ENCODE measurements around the gene BIRC5.
A peak's percentile ranks its signal among the peaks of the same experiment; 100 is the strongest.

Gene BIRC5

DNA sequence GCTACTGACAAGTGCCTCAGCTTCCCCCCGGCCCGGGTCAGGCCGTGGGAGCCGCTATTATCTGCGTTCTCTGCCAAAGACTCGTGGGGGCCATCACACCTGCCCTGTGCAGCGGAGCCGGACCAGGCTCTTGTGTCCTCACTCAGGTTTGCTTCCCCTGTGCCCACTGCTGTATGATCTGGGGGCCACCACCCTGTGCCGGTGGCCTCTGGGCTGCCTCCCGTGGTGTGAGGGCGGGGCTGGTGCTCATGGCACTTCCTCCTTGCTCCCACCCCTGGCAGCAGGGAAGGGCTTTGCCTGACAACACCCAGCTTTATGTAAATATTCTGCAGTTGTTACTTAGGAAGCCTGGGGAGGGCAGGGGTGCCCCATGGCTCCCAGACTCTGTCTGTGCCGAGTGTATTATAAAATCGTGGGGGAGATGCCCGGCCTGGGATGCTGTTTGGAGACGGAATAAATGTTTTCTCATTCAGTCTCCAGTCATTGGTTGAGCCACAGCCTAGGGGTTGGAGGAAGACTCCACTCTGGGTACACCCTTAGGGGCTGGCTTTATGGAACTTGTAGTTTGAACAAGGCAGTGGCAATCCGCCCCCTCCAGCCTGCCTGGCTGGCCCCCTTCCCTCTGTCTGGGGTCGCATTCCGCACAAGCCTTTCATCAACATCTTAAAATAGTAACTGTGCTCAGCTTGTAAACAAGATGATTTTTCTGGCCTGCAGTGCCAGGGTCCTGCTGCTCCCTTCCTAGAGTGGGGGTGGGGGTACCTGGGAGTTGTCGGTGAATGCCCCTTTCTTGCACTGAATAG lies 41.6 kb upstream of the BIRC5 start:
- H3F3A ChIP-seq (ENCODE audit: control insufficient read depth, insufficient read depth), result peaks cover 23% of the 10 kb centered on the region
- peaks cover 85% of the 10 kb centered on the region for H3K36me3 ChIP-seq (ENCODE audit: control insufficient read depth, low read length)
- H3K4me1 ChIP-seq (ENCODE audit: control insufficient read depth, low read length), result peaks cover 88% of the 10 kb centered on the region
- no peaks in the 10 kb centered on the region for H3K9me2 ChIP-seq (replicated peaks; ENCODE audit: control insufficient read depth, low read length)
- TF ChIP-seq EZH2phosphoT487 (IDR thresholded peaks at IDR 0.05; ENCODE audit: borderline replicate concordance, low read length), result no peak
- TF ChIP-seq, protein P1, sequence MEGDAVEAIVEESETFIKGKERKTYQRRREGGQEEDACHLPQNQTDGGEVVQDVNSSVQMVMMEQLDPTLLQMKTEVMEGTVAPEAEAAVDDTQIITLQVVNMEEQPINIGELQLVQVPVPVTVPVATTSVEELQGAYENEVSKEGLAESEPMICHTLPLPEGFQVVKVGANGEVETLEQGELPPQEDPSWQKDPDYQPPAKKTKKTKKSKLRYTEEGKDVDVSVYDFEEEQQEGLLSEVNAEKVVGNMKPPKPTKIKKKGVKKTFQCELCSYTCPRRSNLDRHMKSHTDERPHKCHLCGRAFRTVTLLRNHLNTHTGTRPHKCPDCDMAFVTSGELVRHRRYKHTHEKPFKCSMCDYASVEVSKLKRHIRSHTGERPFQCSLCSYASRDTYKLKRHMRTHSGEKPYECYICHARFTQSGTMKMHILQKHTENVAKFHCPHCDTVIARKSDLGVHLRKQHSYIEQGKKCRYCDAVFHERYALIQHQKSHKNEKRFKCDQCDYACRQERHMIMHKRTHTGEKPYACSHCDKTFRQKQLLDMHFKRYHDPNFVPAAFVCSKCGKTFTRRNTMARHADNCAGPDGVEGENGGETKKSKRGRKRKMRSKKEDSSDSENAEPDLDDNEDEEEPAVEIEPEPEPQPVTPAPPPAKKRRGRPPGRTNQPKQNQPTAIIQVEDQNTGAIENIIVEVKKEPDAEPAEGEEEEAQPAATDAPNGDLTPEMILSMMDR (IDR thresholded peaks at IDR 0.05; ENCODE audit: low read depth, low read length, poor library complexity, severe bottlenecking), result no peak
- H3K79me2 ChIP-seq (ENCODE audit: control insufficient read depth, low read length), result peaks cover 60% of the 10 kb centered on the region
- H3K4me3 ChIP-seq (ENCODE audit: low read length), result peak overlapping the region; percentile 80
- H3K9me3 ChIP-seq (ENCODE audit: control insufficient read depth, insufficient read depth, low read length), result no peaks in the 10 kb centered on the region
- H4K20me1 ChIP-seq (ENCODE audit: control insufficient read depth, insufficient read depth, low read depth, low read length), result peaks cover 19% of the 10 kb centered on the region
- H3K27me3 ChIP-seq (ENCODE audit: control insufficient read depth, low read length), result no peaks in the 10 kb centered on the region
- peak overlapping the region; percentile 94 for H3K4me2 ChIP-seq (ENCODE audit: low read length)
- H3K27ac ChIP-seq (ENCODE audit: low read depth, low read length), result peak overlapping the region; percentile 65

DNA sequence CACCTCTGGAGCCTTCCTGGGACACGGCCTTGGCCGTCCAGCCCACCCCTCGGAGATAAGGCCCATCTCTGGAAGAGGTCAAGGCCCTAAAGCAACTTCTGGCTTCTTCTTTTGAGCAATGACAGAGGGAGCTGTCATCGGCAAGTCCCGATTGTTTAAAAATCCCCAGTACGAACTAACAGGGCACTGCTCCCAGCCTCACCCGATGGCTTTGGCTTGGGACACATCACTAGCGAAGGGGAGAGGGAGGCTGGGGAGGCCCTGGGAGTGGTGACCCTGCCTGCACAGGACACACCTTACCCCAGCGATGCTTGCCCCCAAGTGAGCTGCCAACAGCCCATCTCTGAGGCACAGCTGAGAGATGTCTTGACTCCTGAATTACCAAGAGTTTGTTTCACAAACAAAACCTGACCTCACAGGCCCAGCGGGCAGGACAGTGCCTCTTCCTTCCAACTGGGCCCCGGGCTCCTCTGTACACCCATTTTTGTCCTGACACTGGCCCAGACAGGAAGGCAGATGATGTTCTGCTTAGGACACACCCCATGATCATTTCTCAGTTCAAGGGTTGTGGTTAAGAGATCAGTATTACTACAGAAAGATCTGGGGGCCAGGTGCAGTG lies 40.8 kb upstream of the BIRC5 start:
- H3K9me2 ChIP-seq (replicated peaks; ENCODE audit: control insufficient read depth, low read length), result no peaks in the 10 kb centered on the region
- H3K36me3 ChIP-seq (ENCODE audit: control insufficient read depth, low read length), result peaks cover 89% of the 10 kb centered on the region
- H3F3A ChIP-seq (ENCODE audit: control insufficient read depth, insufficient read depth), result peaks cover 23% of the 10 kb centered on the region
- TF ChIP-seq, protein P1 (IDR thresholded peaks at IDR 0.05; ENCODE audit: low read depth, low read length, poor library complexity, severe bottlenecking), result no peak
- no peak for TF ChIP-seq EZH2phosphoT487 (IDR thresholded peaks at IDR 0.05; ENCODE audit: borderline replicate concordance, low read length)
- H3K9me3 ChIP-seq (ENCODE audit: control insufficient read depth, insufficient read depth, low read length), result no peaks in the 10 kb centered on the region
- no peaks in the 10 kb centered on the region for H3K27me3 ChIP-seq (ENCODE audit: control insufficient read depth, low read length)
- H4K20me1 ChIP-seq (ENCODE audit: control insufficient read depth, insufficient read depth, low read depth, low read length), result peaks cover 19% of the 10 kb centered on the region
- peak overlapping the region; percentile 94 for H3K4me2 ChIP-seq (ENCODE audit: low read length)
- peak overlapping the region; percentile 80 for H3K4me3 ChIP-seq (ENCODE audit: low read length)
- H3K79me2 ChIP-seq (ENCODE audit: control insufficient read depth, low read length), result peaks cover 55% of the 10 kb centered on the region
- H3K27ac ChIP-seq (ENCODE audit: low read depth, low read length), result peak overlapping the region; percentile 65
- H3K4me1 ChIP-seq (ENCODE audit: control insufficient read depth, low read length), result peaks cover 88% of the 10 kb centered on the region

DNA sequence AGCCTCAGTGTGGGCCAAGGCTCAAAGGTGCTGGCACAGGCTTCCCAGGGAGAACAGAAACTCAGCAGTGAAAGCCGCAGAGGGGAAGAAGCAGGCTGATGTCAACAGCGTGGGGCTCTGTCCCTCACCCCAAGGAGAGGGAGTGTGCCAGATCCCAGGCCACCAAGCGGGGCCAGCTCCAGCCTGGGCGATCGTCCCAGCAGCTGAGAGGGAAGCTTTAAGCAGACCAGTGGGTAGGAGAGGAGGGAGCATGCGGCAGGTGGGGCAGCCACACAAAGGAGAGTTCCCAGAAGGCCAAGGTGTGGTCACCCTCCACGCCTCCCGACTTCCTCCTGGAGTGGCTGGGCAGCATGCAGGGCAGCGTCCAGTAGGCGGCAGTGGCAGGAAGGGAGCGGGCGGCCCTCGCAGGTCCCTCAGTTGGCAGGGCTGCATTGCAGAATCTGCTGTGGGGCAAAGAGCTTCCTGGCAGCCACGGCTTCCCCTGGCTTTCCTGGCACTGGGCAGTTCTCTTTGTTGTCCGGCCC lies 39.6 kb upstream of the BIRC5 start:
- Histone ChIP-seq H3K9me3 (ENCODE audit: control insufficient read depth, insufficient read depth, low read length) (no peaks in the 10 kb centered on the region), H3K9me2 (replicated peaks; ENCODE audit: control insufficient read depth, low read length) (no peaks in the 10 kb centered on the region), H3K27ac (ENCODE audit: low read depth, low read length) (peak overlapping the region; percentile 65), H3K79me2 (ENCODE audit: control insufficient read depth, low read length) (peaks cover 43% of the 10 kb centered on the region), H3K4me2 (ENCODE audit: low read length) (peak overlapping the region; percentile 94), H3K27me3 (ENCODE audit: control insufficient read depth, low read length) (no peaks in the 10 kb centered on the region), H3K4me3 (ENCODE audit: low read length) (peak overlapping the region; percentile 37), H4K20me1 (ENCODE audit: control insufficient read depth, insufficient read depth, low read depth, low read length) (peaks cover 15% of the 10 kb centered on the region), H3F3A (ENCODE audit: control insufficient read depth, insufficient read depth) (peaks cover 23% of the 10 kb centered on the region), H3K4me1 (ENCODE audit: control insufficient read depth, low read length) (peaks cover 85% of the 10 kb centered on the region), H3K36me3 (ENCODE audit: control insufficient read depth, low read length) (peaks cover 96% of the 10 kb centered on the region)
- TF ChIP-seq, protein P1 (IDR thresholded peaks at IDR 0.05; ENCODE audit: low read depth, low read length, poor library complexity, severe bottlenecking), result peak; percentile 4
- TF ChIP-seq EZH2phosphoT487 (IDR thresholded peaks at IDR 0.05; ENCODE audit: borderline replicate concordance, low read length), result no peak
